ENCODE data around the gene OR6C76.

The OR6C76 gene

GRCh38 chr12:55467836-55468235 lies 41.8 kb downstream of the OR6C76 start:
- no peak for DNase-seq

- no peak for DNase-seq
These were observed 43.2 kb downstream of the OR6C76 start for GRCh38 chr12:55469291-55469690.

- DNase-seq = no peak
These were observed 44.2 kb downstream of the OR6C76 start, which contains the start of gene OR6C70 for GRCh38 chr12:55470088-55470829. OR6C70 (minus strand) TSS chr12:55470138; CDS start chr12:55470138, 0 bp downstream.

GRCh38 chr12:55472264-55472663 lies 46.2 kb downstream of the OR6C76 start:
- no peak for DNase-seq
